Activated B cell treated with CpG ODN at 0.5 μM for 24 hours (primary cell): Measurements from ENCODE around the gene CDC14A. TPM values are rescaled to one million over a fixed set of nuclear protein-coding genes. Genes with fewer than 3 reads are reported as not detected.
"Not testable (repeated sequence)": the region's sequence is repeated elsewhere in the genome, so short reads cannot be mapped to it uniquely, and the experiment has no call there.

ENCODE experiments used
- ATAC-seq: fragments of 200-7000 bp; cut with Tn5 transposase; one replicate; pipeline ENCODE4 v1.10.0; 2021; ENCODE audit warnings: low read depth, mild to moderate bottlenecking, moderate library complexity
- CTCF ChIA-PET: fragments of 350-600 bp; sonication (Branson Sonifier 250); formaldehyde crosslinking; loops from one replicate; lab custom pipeline; 2021; ENCODE audit warnings: antibody characterized with exemption; lab: Charles Lee
- POLR2A ChIA-PET: fragments of 350-600 bp; sonication (Branson Sonifier 250); formaldehyde crosslinking; loops from one replicate; lab custom pipeline; 2021; ENCODE audit warnings: antibody characterized with exemption; lab: Charles Lee
- DNase-seq: peaks from one replicate; pipeline ENCODE4 v3.0.0; 2022
- H3K27ac Mint-ChIP-seq: one replicate; pipeline ENCODE4 v1.8.0; 2020; ENCODE audit warnings: mixed read lengths
- H3K27me3 Mint-ChIP-seq: one replicate; pipeline ENCODE4 v1.8.0; 2021; ENCODE audit warnings: mixed read lengths
- H3K36me3 Mint-ChIP-seq: one replicate; pipeline ENCODE4 v1.8.0; 2021; ENCODE audit warnings: low read depth, mixed read lengths
- H3K4me1 Mint-ChIP-seq: one replicate; pipeline ENCODE4 v1.8.0; 2021; ENCODE audit warnings: mixed read lengths
- H3K4me3 Mint-ChIP-seq: one replicate; pipeline ENCODE4 v1.8.0; 2020; ENCODE audit warnings: mild to moderate bottlenecking, mixed read lengths
- H3K9me3 Mint-ChIP-seq: one replicate; pipeline ENCODE4 v1.8.0; 2020; ENCODE audit warnings: mixed read lengths
- intact Hi-C: fragments of 100-400 bp; cut with micrococcal nuclease; formaldehyde crosslinking; loops from one replicate; pipeline ENCODE4 v1.15.1; 2024
- total RNA-seq: library from RNA; stranded (reverse); gene quantifications from 2 replicates; pipeline ENCODE4 v1.2.3, GENCODE V29; 2022
- TF ChIP-seq, protein P1 (sequence below): fragments of 200-600 bp; IDR thresholded peaks from one replicate; pipeline ENCODE4 v1.8.0; 2022; ENCODE audit warnings: antibody characterized with exemption, mild to moderate bottlenecking

The CDC14A gene
- total RNA-seq, 1 donor from 2014 or later: 16.8 TPM

DNA sequence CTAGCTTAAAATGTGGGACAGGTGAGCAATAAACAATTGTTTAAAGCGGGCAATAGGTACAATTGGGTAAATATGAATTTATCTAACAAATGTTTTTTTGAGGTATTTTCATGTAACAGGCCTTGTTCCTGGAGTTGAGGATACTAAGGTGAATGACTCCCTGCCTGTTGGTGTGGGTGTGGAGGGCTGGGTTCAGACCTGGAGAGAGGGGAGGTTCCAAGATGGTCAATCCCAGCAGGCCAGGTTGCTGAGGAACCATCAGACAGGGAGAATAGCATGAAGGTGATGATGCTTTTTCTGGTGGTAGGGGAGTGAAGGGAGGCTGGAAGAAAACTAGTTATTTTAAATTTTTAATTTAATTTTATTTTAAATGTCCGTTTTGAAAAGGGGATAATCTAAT is 46.3 kb downstream of the CDC14A start:
- DNase-seq (no peak), ATAC-seq (no peak)
- H3K9me3 Mint-ChIP-seq: no peaks in the 10 kb centered on the region
- H3K27me3 Mint-ChIP-seq: no peaks in the 10 kb centered on the region
- peaks cover 19% of the 10 kb centered on the region for H3K36me3 Mint-ChIP-seq
- no peak overlapping the region for H3K4me3 Mint-ChIP-seq
- intact Hi-C loops: no loop called here
- POLR2A ChIA-PET: no interaction called here
- TF ChIP-seq, protein P1, sequence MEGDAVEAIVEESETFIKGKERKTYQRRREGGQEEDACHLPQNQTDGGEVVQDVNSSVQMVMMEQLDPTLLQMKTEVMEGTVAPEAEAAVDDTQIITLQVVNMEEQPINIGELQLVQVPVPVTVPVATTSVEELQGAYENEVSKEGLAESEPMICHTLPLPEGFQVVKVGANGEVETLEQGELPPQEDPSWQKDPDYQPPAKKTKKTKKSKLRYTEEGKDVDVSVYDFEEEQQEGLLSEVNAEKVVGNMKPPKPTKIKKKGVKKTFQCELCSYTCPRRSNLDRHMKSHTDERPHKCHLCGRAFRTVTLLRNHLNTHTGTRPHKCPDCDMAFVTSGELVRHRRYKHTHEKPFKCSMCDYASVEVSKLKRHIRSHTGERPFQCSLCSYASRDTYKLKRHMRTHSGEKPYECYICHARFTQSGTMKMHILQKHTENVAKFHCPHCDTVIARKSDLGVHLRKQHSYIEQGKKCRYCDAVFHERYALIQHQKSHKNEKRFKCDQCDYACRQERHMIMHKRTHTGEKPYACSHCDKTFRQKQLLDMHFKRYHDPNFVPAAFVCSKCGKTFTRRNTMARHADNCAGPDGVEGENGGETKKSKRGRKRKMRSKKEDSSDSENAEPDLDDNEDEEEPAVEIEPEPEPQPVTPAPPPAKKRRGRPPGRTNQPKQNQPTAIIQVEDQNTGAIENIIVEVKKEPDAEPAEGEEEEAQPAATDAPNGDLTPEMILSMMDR: no peak
- H3K27ac Mint-ChIP-seq: no peak overlapping the region
- peaks cover 73% of the 10 kb centered on the region for H3K4me1 Mint-ChIP-seq
- CTCF ChIA-PET: no interaction called here

DNA sequence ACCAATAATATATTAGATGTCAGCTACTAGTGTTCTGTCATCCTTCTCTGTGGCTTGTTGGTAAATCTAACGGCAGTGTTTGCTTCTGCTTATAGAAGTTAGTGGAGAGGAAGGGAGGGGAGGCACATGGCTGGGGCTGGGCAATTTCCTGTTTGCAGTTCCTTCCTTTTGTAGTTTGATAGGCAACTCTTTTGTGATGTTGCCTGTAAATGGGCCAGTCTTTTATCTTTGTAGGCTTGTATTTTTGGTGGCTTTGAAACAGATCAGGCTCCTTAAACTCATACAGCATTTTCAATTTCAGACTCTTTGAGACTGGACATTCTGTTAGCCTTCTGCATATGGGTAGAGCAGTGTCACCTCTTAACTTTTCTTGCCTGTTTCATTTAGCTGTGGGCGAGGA is 48.1 kb downstream of the CDC14A start:
- peaks cover 65% of the 10 kb centered on the region for H3K4me1 Mint-ChIP-seq
- H3K27me3 Mint-ChIP-seq: no peaks in the 10 kb centered on the region
- peak overlapping the region; percentile 79 for H3K27ac Mint-ChIP-seq
- DNase-seq (no peak), ATAC-seq (peak; percentile 75)
- peak overlapping the region; percentile 58 for H3K4me3 Mint-ChIP-seq
- POLR2A ChIA-PET: interaction anchor here (1.0 kb wide), 2 partner anchors 48 to 151 kb away, joined by 4 read pairs; partner anchors contain the start of genes CDC14A and DBT
- peaks cover 3% of the 10 kb centered on the region for H3K9me3 Mint-ChIP-seq
- TF ChIP-seq, protein P1: no peak
- intact Hi-C loops: loop anchor here (1.0 to 2.0 kb wide), 2 partner anchors 13 to 52 kb away; no protein-coding TSS in a partner anchor
- CTCF ChIA-PET: interaction anchor here (1.3 kb wide), 1 partner anchor 58 kb away, joined by 3 read pairs; no protein-coding TSS in a partner anchor
- H3K36me3 Mint-ChIP-seq: peaks cover 18% of the 10 kb centered on the region

DNA sequence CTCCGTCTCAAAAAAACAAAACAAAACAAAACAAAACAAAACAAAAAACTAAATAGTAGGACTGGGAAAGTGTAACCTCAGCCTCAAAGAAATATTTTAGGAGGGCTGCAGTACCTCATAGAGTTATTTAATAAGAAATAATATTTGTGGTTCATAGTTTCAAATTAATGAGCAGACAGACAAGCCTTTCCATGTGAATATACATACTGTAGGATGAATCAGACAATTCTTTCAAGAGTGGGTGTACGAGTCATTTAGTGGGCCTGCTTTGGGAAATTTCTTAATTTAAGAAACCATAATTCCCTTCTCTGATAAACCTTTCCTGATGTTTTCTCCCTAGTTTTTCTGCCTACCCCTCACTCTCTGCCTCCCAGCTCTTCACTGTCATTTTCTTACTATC is 52.5 kb downstream of the CDC14A start:
- ATAC-seq (no peak), DNase-seq (no peak)
- peaks cover 14% of the 10 kb centered on the region for H3K36me3 Mint-ChIP-seq
- H3K4me3 Mint-ChIP-seq: no peak overlapping the region
- ChIA-PET POLR2A (interaction anchor here (0.9 kb wide), 1 partner anchor 139 kb away, joined by 4 read pairs; the partner anchor contains the start of gene RTCA), CTCF (no interaction called here)
- no peaks in the 10 kb centered on the region for H3K27me3 Mint-ChIP-seq
- intact Hi-C loops: no loop called here
- H3K9me3 Mint-ChIP-seq: peaks cover 5% of the 10 kb centered on the region
- TF ChIP-seq, protein P1: no peak
- H3K4me1 Mint-ChIP-seq: peaks cover 49% of the 10 kb centered on the region
- no peak overlapping the region for H3K27ac Mint-ChIP-seq

DNA sequence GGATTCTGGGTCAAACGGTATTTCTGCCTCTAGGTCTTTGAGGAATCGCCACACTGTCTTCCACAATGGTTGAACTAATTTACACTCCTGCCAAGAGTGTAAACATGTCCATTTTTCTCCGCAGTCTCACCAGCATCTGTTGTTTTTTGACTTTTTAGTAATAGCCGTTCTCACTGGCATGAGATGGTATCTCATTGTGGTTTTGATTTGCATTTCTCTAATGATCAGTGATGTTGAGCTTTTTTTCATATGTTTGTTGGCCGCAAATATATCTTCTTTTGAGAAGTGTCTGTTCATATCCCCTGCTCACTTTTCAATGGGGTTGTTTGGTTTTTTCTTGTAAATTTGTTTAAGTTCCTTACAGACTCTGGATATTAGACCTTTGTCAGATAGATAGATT is 53.6 kb downstream of the CDC14A start:
- Mint-ChIP-seq H3K36me3 (peaks cover 14% of the 10 kb centered on the region), H3K4me1 (peaks cover 42% of the 10 kb centered on the region)
- CTCF ChIA-PET, ATAC-seq, H3K27ac Mint-ChIP-seq, intact Hi-C loops, DNase-seq, H3K9me3 Mint-ChIP-seq, H3K27me3 Mint-ChIP-seq, H3K4me3 Mint-ChIP-seq: not testable (repeated sequence)
- POLR2A ChIA-PET: interaction anchor here (0.9 kb wide), 1 partner anchor 140 kb away, joined by 4 read pairs; the partner anchor contains the start of gene RTCA

DNA sequence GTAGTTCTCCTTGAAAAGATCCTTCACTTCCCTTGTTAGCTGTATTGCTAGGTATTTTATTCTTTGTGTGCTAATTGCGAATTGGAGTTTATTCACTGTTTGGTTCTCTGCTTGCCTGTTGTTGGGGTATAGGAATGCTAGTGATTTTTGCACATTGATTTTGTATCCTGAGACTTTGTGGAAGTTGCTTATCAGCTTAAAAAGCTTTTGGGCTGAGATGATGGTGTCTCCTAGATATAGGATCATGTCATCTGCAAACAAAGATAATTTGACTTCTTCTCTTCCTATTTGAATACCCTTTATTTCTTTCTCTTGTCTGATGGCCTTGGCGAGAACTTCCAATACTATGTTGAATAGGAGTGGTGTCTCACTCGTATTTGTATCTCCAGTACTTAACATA is 55.1 kb downstream of the CDC14A start:
- H3K27me3 Mint-ChIP-seq, H3K27ac Mint-ChIP-seq, CTCF ChIA-PET, H3K9me3 Mint-ChIP-seq, ATAC-seq, intact Hi-C loops, H3K4me3 Mint-ChIP-seq, DNase-seq: not testable (repeated sequence)
- H3K36me3 Mint-ChIP-seq: peaks cover 17% of the 10 kb centered on the region
- POLR2A ChIA-PET: interaction anchor here (0.6 kb wide), 1 partner anchor 885 kb away, joined by 5 read pairs; no protein-coding TSS in a partner anchor
- H3K4me1 Mint-ChIP-seq: peaks cover 45% of the 10 kb centered on the region

DNA sequence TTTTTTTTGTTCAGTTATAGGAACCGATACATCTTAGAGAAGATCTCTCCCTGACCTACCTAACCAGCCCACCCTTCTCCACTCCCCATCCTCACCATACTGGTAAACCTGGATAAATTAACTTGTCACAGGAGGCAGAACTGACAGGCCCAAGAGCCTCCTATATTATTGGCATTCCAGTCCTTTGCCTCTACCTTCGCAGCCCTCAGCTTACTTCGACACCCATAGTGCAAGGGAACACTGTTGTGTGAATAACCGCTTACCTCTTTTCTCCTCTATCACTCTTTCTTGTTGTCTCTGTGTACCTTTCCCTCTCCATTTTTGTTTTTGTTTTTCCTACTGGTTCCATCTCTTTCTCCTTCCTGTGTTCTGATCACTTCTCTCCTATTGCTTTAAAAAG is 58.7 kb downstream of the CDC14A start:
- TF ChIP-seq, protein P1: no peak
- ATAC-seq: no peak
- Mint-ChIP-seq H3K36me3 (peaks cover 13% of the 10 kb centered on the region), H3K4me1 (peaks cover 37% of the 10 kb centered on the region), H3K9me3 (no peaks in the 10 kb centered on the region), H3K4me3 (no peak overlapping the region), H3K27ac (no peak overlapping the region), H3K27me3 (no peaks in the 10 kb centered on the region)
- ChIA-PET POLR2A (no interaction called here), CTCF (no interaction called here)
- no peak for DNase-seq
- intact Hi-C loops: no loop called here
